Measurements from ENCODE around the gene CCDC83. TPM values are rescaled to one million over a fixed set of nuclear protein-coding genes. Genes with fewer than 3 reads are reported as not detected.

CCDC83 gene
- total and polyA plus RNA-seq, 9 of the 15 experiments (the other 6 are each of a cell fraction or from before 2014, with no cell fraction given): not detected

DNA sequence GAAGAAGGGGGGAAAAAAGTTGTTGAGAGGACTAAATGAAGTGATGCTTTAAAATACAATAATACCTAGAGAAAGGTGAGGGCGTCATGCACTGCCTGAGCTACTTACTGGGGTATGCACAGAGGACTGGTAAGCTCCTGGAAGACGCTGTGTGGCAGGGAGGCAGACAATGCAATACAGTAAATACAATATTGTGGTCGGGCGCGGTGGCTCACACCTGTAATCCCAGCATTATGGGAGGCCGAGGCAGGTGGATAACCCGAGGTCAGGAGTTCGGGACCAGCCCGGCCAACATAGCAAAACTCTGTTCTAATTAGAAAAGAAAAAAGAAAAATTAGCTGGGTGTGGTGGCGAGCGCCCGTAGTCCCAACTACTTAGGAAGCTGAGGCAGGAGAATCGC, 43.6 kb upstream of the CCDC83 start:
- H3K36me3 ChIP-seq (ENCODE audit: control insufficient read depth, insufficient read depth, low read length): no peaks in the 10 kb centered on the region
- FAIRE-seq: no peak
- TF ChIP-seq CHD4 (IDR thresholded peaks at IDR 0.05; ENCODE audit: insufficient read depth, insufficient replicate concordance, low read depth, low read length, poor library complexity, severe bottlenecking) (no peak), HMG20A (CRISPR knock-in tag; conservative IDR thresholded peaks at IDR 0.05) (no peak), RBM17 (IDR thresholded peaks at IDR 0.05; ENCODE audit: borderline replicate concordance, low read depth, low read length) (no peak), KLF6 (CRISPR knock-in tag; IDR thresholded peaks at IDR 0.05; ENCODE audit: borderline replicate concordance) (no peak), BRD9 (IDR thresholded peaks at IDR 0.05; ENCODE audit: low read depth, partially characterized antibody) (no peak), STAT5A (IDR thresholded peaks at IDR 0.05; ENCODE audit: borderline replicate concordance, low read length) (no peak), ZNF778 (CRISPR knock-in tag; IDR thresholded peaks at IDR 0.05) (no peak), ZFP30 (CRISPR knock-in tag; IDR thresholded peaks at IDR 0.05; ENCODE audit: borderline replicate concordance) (no peak), ARNT (IDR thresholded peaks at IDR 0.05) (no peak), HDAC3 (IDR thresholded peaks at IDR 0.05; ENCODE audit: borderline replicate concordance, partially characterized antibody) (no peak), LCOR (CRISPR knock-in tag; IDR thresholded peaks at IDR 0.05) (no peak), ZBTB17 (CRISPR knock-in tag; IDR thresholded peaks at IDR 0.05) (no peak)
- TF ChIP-seq, protein P1, sequence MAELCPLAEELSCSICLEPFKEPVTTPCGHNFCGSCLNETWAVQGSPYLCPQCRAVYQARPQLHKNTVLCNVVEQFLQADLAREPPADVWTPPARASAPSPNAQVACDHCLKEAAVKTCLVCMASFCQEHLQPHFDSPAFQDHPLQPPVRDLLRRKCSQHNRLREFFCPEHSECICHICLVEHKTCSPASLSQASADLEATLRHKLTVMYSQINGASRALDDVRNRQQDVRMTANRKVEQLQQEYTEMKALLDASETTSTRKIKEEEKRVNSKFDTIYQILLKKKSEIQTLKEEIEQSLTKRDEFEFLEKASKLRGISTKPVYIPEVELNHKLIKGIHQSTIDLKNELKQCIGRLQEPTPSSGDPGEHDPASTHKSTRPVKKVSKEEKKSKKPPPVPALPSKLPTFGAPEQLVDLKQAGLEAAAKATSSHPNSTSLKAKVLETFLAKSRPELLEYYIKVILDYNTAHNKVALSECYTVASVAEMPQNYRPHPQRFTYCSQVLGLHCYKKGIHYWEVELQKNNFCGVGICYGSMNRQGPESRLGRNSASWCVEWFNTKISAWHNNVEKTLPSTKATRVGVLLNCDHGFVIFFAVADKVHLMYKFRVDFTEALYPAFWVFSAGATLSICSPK (IDR thresholded peaks at IDR 0.05; ENCODE audit: borderline replicate concordance): no peak
- TF ChIP-seq, protein P2, sequence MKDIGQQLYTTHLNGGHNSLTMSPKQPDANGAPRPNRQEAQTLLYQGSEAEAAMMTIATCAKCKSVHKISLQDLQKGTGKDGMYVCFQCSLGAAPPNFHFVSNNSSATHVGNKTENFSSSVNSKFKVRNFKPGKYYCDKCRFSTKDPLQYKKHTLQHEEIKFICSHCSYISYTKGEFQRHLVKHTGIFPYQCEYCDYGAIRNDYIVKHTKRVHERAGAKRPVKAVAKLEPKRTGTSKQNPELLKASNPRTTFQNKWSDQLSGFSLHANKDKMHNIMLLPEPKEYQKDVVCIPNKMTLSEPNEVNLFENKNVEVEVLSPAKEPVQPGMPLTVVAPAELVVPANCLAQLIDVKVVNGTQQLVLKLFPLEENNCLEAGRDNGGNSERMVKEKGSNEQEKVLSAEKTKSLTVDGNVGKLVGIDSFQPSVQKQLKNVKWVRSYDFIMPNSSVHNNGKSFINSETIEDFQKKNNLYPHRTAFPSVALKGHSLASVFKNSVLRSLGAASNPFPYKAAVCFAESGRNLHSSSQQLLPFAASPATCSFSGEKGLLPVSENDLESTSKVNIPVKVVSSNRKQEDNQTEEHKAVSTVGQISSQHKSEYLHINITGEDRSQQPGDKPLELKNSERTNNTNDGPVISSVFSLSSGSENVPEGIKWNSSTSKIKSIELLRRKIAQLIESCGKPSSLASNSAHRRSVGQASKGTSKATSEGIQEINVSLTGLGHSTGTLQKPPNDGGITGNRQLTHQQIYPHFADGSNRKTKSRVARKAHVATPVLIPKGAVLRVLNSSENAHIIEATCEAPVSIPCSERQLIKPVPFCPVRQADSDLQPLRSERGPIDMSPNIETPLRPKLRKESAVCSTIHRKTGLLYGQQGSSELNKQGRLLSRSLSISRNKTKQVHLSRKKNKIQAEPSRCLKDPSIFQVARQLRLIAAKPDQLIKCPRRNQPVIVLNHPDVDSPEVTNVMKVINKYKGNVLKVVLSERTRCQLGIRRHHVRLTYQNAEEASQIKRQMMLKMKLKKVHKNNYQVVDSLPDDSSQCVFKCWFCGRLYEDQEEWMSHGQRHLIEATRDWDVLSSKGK (CRISPR knock-in tag; IDR thresholded peaks at IDR 0.05): no peak
- TF ChIP-seq, protein P3, sequence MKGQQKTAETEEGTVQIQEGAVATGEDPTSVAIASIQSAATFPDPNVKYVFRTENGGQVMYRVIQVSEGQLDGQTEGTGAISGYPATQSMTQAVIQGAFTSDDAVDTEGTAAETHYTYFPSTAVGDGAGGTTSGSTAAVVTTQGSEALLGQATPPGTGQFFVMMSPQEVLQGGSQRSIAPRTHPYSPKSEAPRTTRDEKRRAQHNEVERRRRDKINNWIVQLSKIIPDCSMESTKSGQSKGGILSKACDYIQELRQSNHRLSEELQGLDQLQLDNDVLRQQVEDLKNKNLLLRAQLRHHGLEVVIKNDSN (CRISPR knock-in tag; IDR thresholded peaks at IDR 0.05): no peak
- in situ Hi-C loops (cut with MboI) (no loop called here), intact Hi-C loops (cut with micrococcal nuclease) (no loop called here)
- H3K9me3 ChIP-seq (replicated peaks; ENCODE audit: control insufficient read depth, insufficient read depth, low read depth, low read length): no peaks in the 10 kb centered on the region
- H3K4me1 ChIP-seq (replicated peaks in 1 of 2; ENCODE audit: control insufficient read depth in 2 of 2, insufficient read depth in 2 of 2, low read length in 2 of 2): peaks cover 9 to 10% of the 10 kb centered on the region in 2 experiments; a peak in 3 of 5 replicates
- no peak for DNase-seq (ENCODE audit: extremely low read depth in 1 of 4, low spot score in 3 of 4)
- no peaks in the 10 kb centered on the region for H3K79me2 ChIP-seq (ENCODE audit: control insufficient read depth, insufficient read depth, low read length)
- H3K9me1 ChIP-seq (ENCODE audit: control insufficient read depth, insufficient read depth, low read length): no peaks in the 10 kb centered on the region
- ChIA-PET CTCF (ENCODE audit: low intra/inter-chr PET ratio) (no interaction called here), POLR2A (interaction anchor here (0.8 kb wide), 1 partner anchor 20 kb away, joined by 3 read pairs; no protein-coding TSS in a partner anchor)
- no peak overlapping the region for H3K9ac ChIP-seq (ENCODE audit: insufficient read depth in 1 of 2, low read depth in 2 of 2, low read length in 2 of 2)
- BruUV-seq (replicated peaks): no TSS peak
- no peaks in the 10 kb centered on the region for H4K20me1 ChIP-seq (replicated peaks; ENCODE audit: control insufficient read depth, insufficient read depth, low read length)
- 32% methylated on average over 12 of the region's 13 CpGs for WGBS (ENCODE audit: insufficient coverage, low coverage, missing lambda C conversion rate)
- peak overlapping the region; percentile 39; the same call in 1 of the 2 replicates for H3K4me2 ChIP-seq (ENCODE audit: insufficient read depth, low read length)
- H3K4me3 ChIP-seq: no peak overlapping the region
- peaks cover 19 to 33% of the 10 kb centered on the region in 2 experiments for H3K27me3 ChIP-seq (ENCODE audit: control insufficient read depth in 2 of 2, insufficient read depth in 2 of 2, low read length in 2 of 2)
- H3K27ac ChIP-seq (ENCODE audit: extremely low read depth, low read depth, low read length): no peak overlapping the region
- 0 out of 2 replicates have a peak overlapping the region, but pooled peaks have one; percentile 67 for H2AFZ ChIP-seq (ENCODE audit: low read depth, low read length)
- ATAC-seq: no peak

All from K562 (cell line).